IPS-NIHi7 (cell line): ENCODE results near the gene PAFAH1B1.

Experiments
- DNase-seq: peaks from one replicate; pipeline ENCODE4 v3.0.0; 2012; ENCODE audit warnings: mixed read lengths; ENCODE audit errors: extremely low spot score

PAFAH1B1 gene

DNA sequence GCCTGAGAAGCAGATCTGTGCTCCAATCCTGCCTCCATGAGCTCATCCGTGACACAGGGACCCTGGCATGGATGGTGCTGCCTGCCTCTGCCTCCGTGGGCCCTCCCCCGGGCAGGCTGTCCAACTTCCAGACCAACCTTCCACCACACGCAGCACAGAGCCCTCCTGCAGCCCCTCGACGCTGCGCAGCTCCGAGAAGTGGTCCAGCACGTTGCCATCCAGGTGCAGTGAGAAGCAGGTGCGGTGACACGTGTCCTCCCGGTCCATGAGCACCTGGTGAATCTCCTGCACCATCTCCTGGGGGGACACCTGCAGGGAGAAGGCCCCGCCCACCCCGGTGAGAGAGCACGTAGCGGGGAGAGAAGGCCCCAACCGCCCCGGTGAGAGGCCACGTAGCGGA lies 109.7 kb downstream of the PAFAH1B1 start:
- no peak for DNase-seq

DNA sequence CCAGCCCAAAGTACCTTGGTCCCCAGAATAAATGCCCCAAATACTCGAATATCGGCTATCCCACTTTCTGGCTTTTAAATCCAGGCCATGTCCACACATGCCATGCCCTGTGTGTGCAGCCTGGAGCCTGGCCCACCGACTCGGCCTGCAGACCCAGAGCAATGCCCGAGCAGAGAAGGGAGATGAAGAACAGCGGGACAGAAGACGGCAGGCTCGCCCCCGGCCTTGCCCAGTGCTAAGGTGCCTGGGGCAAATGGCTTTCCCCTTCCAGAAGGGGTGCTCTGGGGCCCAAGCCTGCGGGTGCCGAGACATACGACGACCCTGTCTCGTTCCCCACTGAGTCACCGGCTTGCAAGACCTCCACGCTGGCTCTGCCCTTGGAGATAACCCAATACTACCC lies 110.2 kb downstream of the PAFAH1B1 start:
- no peak for DNase-seq

DNA sequence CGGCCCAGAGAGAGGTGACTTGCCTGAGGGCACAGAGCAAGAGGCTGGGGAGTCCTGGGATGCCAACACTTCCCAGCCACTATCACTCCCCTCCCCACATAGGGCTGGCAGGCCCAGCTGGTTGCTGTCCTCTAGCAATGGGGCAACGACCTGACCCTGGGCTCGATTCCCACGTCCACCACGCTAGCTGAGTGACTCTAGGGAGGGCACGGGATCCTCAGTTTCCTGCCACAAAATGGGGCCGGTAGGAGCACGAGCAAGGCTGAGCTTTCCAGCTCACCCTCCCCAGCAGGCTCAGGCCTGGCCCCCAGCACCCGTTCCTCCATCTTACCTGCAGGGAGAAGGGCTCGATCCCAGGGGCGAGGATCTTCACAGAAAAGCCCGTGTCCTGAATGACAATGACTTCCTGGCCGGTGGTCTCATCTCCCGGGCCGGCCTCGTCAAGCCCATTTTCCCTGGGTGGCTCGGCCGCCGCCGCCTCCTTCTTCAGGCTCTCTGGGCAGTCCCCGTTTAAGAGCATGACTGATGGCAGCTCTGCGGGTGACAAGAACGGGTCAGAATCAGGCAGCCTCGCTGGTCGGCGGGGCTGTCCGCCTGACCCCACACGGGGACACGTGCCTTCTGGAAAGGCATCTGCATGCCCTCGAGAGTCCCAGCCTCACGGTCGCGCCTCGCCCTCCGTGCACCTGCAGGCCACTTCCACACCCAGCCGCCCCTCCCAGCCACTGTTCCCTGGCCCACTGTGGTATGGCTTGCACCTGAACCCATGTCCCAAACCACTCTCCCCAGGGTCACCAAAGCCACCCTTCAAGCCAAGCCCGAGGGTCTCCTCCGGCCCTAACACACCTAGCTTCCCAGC lies 110.8 kb downstream of the PAFAH1B1 start:
- DNase-seq, result no peak

DNA sequence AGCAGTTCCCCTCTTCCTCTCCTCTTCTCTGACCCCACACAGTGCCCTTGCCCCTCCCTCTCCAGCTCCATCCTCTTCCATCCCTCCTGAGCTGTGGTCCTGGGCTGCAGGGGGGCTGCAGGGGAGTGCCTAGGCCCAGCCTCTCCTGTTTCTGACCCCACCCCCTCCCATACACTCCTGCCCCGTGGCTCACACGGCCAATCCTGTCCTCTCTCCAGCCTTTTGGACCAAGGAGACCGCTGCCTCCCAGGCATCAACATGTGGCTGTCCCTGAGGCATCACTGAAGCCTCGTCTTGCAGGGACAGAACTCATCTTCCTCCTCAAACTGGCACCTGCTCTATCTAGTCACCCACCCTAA lies 111.4 kb downstream of the PAFAH1B1 start:
- DNase-seq, result no peak

DNA sequence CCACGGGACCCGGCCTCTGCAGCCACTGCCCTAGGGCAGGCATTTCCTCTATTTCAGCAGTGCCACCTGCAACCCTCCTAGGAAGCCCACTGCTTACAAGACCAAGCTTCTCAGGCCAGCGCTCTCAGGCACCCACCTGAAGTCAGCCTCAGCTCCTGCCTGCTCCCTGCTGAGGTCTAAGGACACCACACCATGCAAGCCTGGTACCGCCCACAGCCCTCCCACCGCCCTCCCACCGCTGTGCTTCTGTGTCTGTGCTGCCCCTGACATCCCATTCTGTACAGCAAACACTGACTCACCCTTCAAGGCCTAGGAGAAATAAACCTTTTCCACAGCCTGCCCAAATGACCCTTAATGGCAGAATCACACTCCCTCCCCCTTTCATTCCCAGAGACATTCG lies 111.8 kb downstream of the PAFAH1B1 start:
- no peak for DNase-seq

DNA sequence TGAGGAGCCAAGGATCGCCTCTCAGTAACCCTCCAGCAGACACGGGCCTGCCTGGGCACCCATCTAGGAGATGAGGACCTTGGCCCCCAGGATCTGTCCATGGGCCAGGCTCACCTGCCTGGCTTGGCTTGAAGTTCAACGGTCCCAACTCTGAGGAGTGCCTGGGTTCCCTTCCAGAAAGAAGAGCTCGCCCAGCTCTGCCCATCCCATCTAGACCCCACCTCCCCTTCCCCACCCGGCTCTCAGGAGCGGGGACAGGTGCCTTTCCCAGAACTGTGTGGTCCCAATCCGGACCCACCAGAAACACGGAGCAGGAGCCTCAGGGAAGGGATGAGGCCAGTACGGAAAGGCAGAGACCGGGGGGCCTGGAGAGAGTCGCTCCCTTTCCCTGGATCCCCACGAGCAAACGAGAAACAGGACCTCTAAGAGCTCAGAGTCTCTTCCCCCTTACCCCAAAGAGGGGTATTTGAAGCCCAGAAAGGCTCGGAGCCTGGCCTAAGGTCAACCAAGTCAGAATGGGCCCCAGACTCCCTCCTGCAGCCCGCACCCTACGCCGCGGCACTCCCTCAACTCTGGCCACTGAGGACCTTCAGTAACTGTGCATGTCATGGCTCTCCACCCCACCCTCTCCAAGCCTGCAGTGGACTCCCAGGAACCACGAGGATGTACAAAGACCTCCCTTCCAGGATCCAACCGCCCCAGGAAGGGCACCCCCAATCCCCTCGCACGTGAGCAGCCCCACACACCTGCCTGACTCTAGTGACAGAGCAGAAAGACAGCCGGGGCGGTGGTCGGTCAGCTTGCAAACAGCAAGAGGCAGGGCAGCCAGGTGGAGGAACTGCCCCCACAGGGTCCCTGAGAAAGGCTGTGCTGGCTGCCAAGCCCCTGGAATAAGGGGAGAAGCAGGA lies 112.7 kb downstream of the PAFAH1B1 start:
- DNase-seq, result no peak

DNA sequence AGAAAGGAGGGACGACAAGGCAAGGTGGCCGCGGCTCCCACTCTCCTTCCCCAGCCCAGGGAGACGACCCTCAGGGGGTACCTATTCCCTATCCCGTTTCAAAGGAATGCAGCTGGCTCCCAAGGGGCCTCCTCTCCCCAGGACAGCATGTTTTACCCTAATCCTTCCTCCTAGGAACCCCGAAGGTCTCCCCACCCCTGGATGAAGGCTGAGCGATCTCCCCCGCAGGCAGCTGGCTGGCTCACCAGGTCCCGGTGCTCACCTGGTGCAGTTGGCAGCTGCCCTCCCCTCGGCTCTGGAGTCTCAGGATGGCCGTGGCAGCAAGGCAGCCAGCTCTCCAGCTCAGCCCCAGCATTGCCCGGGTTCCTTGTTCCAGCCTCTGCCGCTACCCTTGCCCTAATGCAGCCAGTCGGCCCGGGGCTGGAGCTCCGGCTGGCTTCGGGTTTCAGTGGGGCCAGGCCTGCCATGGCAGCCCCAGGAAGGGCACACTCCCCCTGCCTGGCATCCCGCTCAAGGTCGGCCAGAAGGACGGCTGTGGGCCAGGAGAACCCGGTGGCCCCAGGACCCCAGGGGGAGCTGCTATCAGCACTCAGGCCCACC lies 113.6 kb downstream of the PAFAH1B1 start:
- no peak for DNase-seq

DNA sequence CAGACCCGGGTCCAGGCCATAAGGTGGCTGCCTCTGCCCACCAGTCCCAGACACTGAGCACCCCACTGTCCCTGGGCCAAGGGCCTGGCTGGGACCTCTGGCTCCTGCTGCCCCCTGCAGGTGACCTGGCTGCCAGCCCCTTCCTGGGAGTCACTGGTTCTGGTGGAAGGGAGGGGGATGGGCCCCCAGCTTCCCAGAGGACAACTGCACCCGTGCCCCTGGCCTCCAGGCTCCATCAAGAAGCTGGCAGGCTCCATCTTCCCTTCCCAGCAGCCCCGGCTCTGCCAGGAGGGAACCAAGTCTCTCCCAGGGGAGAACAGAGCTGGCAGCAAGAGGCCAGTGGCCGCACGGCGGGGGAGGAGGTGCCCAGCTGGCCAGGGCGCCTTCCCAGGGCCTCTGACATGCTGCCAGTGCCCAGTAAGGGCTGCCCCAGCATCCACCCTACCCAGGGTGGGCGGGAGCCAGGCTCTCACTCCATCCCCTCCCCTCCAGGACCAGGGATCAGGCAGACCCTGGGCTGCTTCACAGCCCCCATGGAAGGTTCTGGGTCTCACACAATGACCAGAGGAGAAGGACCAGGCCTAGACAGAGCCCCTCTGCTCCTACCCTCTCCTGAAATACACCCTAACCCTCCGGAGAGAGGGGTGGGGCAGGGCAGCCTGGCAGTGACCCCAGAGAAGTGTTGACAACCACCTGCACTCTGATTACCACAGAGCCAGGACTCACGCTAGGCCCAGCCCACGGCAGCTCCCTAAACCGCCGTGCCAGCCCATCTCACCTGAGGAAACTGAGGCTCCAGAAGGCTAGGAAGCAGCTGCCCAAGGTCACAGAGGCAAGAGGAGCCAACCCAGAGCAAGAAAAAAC lies 114.5 kb downstream of the PAFAH1B1 start:
- DNase-seq, result peak; percentile 80

DNA sequence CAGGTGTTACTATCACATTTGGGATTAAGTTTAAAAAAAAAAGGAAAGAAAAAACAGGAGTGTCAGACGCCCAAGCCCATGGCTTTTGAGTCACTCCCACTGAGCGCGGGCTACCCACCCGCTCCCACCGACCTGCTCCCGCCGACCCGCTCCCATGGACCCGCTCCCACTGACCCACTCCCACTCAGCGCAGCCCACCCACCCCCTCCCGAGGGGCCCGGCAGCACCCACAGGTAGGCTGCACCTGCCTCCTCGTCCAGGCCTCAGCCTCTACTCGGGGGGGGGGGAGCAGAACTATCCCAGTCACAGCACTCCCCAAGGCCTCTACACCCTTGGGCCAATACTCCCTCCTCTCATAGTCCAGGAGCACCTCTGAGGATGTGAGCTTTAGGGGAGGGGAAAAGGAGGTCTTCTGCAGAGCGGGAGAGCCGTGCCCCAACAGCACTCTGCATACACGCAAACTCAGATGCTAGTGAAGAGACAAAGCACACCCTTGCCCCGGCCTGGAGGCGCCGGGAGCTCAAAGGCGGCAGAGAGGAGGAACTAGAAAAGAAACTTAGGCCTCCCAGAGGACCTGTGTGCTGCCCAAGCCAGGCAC lies 115.2 kb downstream of the PAFAH1B1 start:
- DNase-seq, result no peak

DNA sequence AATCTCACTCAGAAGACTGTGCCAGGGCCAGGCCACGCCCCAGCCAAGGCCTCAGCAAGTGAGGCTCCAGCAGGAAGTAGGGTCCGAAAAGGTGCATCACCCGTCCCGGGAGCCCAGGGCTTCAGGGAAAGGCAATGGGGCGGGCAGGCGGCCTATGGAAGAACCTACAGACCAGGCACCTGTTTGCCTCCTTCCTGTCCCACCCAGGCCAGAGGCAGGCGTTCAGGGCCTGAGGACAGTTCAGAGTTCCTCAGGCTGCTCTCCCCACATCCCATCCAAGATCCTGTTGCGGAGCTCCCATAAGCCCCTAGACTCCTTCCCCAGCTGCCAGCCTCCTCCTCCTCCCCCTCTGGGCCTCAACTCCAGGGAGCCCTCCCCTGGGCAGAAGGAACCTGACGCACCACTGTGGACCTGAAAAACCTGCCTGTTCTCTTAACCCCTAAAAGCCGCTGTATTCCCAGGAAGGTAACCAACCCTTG lies 115.8 kb downstream of the PAFAH1B1 start:
- DNase-seq, result no peak

DNA sequence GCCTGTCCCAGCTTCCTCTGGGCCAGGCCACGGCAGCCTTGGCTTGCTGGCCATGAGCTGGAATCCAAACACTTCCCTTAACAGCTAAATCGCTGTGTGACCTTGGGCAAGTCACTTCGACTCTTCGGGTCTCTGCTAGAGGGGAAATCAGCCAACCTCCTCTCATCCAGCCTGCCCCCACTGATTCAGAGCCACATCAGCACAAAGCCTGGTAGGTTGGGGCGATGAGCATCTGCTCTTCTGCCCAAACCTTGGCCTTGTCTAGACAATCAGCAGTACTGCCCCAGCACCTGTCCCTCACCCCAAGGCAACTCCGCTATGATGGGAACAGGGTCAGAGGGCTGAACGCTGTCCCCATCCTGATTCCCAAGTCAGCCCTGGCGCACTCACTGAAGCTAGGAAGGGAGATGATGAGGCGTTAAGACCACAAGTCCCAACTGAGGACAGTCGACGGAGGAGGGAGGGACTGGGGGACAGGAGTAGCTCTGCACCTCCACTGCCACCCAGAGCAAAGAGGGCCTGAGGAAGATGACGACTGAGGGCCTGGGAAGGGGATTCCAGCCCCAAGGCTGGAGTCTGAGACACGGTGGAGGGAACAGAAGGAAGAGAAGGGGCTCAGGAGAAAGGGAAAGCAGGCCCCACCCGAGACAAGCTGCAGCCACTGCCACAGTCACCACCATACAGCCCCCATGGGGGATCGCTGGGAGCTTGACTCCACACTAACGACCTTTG lies 116.8 kb downstream of the PAFAH1B1 start:
- DNase-seq, result no peak

DNA sequence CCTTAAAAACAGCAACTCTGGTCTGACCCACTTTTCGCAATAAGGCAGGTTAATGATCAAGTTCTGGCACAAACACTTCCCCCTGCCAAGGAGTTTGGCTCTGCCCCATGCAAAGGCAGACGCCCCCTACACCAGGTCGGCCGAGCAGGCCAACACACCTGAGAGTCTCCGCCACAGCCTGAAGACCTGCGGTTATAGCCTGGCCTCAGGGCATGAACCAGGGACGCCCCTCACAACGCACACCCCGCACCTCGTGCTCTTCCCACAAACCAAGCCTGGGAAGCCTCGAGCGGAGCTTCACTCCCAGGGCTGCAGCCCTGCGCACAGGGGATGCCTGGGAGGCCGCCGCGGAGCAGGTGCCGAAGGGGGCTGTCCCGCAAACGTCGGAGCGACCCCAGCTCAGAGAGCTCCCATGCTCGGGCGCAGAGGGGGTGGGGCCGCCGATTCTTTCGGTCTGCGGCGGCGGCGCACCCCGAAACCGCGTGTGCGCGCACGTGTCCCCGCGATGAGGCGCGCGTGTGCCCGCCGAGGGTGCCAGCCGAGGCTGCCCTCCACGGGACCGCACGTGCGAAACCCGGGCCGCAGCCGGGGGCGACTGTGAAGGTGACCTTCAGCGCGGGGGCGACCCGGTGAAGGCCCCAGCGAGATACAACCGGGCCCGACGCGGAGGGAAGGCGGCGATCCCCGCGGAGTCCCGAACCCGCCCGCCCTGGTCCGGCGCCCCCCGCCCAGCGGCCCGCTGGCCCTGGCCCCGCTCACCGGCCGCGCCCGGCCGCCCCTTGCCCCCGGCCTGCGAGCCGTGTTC lies 117.6 kb downstream of the PAFAH1B1 start:
- no peak for DNase-seq

DNA sequence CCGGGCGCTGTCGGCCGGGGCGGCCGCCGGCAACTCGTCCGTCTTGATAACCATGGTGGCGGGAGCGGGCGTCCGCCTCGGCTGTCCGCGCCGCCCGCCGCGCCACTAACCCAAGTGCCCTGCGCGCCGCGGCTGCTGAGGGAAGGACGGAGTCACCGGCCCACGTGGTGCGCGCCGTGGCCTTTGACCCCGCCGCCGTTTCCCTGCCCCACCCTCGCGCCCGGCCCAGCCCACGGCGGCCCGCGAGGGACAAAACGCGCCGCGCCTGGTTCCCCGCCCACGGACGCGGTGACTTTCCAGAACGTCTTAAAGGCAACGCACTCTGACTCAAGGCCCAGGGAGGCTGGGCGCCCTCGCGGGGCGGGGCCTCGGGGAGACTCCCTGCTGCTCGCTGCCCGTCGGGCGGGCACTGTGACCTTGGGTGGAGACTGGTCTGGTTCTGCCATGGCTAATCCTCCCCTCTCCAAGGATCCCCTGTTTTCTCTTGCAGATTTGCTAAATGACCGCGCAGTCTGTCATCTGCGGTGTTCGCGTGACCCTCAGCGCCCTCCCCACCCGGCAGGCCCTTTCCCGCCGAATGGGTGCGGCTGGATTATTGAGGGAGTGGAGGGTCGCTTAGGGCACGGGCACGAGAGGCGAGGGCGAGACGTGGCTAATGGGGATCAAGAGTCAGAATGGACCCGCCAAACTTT lies 118.3 kb downstream of the PAFAH1B1 start, which contains the start of gene CLUH:
Gene CLUH (minus strand): TSS at position 157 of the 692 bp plus-strand sequence. CDS start 103 bp downstream, at position 54.
- peak; percentile 82 for DNase-seq

DNA sequence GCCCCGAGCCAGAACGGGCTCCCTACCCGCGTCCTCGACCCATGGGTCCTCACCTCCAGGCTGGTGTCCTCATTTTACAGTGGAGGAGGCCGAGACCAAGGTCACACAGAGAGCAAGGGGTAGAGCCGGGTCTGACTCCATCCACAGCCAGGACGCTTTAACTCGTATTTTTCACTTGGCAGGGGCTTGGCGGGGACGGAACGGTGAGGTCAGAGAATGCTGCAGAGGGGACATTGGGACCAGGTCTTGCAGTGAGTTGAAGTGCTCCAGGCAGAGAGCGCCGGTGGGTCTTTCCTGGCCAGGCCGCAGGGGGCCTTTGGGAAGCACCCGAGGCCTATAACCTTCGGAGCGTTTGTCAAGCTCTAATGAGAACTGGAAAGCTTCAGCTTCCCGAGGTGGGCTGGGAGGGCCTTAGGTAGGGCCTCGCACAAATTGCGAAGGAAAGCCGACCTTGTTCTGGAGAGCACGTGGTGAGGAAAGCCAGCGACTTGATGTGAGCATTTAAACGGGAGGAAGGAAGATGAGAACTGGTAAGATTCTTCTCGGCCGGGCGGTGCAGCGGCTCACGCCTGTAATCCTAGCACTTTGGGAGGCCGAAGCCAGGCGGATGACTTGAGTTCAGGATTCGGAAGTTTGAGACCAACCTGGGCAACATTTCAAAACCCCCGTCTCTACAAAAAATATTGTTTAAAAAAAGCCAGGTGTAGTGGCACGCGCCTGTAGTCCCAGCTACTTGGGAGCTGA lies 119.0 kb downstream of the PAFAH1B1 start:
- DNase-seq, result no peak

DNA sequence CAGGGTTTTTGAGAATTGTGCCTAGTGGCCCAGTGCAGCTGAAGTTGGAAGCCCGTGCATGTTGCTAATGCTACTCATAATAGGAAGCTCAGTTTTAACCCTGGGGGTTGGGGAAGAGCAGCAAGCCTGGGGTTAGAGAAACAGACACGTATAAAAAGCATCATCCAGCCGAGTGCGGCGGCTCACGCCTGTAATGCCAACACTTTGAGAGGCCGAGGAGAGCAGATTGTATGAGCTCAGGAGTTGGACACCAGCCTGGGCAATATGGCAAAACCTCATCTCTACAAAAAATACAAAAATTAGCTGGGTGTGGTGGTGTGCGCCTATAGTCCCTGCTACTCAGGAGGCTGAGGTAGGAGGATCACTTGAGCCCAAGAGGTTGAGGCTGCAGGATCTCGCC lies 120.4 kb downstream of the PAFAH1B1 start:
- no peak for DNase-seq

DNA sequence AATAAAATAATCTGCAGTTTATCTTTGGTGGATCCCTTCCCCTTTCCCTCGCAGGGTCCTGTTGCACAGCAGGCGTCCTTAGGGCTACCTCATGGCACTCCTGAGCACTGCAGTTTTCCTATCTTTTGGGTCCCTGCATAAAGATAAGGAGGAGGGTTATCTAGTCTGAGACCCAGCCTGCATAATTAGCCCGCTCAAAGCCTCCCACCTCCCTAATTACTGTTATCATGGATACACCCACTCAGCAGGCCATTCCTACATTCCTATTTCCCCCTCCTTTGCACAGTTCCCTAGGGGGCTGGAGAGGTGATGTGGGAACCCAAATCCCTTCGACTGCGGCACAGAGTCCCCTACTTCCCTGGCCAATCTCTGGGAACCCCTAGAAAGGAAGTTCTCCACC lies 123.2 kb downstream of the PAFAH1B1 start:
- DNase-seq, result no peak

DNA sequence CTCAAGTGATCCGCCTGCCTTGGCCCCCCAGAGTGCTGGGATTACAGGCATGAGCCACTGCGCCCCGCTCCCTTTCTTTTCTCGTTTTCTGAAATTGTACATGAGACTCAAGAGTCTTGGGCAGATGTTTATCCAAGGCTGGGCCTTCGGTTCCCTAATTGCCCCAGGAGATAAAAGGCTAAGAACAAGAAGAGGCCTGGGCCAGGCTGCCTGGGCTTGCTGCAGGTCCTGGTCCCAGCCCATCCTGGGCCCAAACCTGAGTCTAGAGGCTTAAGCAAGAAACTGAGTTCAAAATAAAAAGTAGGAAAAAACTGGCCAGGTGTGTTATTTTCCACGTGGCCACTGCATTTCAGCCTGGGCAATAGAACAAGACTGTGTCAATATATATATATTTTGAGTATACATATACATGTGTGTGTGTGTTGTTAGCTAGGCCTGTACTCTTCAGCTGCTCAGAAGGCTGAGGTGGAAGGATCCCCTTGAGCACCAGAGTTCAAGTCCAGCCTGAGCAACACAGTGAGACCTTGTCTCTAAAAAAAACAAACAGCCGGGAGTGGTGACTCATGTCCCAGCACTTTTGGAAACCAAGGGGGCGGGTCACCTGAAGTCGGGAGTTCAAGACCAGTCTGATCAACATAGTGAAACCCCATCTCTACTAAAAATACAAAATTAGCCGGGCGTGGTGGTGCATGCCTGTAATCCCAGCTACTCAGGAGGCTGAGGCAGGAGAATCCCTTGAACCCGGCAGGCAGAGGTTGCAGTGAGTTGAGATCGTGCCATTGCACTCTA lies 124.9 kb downstream of the PAFAH1B1 start:
- no peak for DNase-seq
